GM18861 (cell line): ENCODE data around the gene ASB13.

Experiments
- ATAC-seq: cut with Tn5 transposase; IDR thresholded peaks from one replicate; pipeline ENCODE4 v1.9.1; 2021; ENCODE audit not compliant: unreplicated experiment

Gene ASB13

DNA sequence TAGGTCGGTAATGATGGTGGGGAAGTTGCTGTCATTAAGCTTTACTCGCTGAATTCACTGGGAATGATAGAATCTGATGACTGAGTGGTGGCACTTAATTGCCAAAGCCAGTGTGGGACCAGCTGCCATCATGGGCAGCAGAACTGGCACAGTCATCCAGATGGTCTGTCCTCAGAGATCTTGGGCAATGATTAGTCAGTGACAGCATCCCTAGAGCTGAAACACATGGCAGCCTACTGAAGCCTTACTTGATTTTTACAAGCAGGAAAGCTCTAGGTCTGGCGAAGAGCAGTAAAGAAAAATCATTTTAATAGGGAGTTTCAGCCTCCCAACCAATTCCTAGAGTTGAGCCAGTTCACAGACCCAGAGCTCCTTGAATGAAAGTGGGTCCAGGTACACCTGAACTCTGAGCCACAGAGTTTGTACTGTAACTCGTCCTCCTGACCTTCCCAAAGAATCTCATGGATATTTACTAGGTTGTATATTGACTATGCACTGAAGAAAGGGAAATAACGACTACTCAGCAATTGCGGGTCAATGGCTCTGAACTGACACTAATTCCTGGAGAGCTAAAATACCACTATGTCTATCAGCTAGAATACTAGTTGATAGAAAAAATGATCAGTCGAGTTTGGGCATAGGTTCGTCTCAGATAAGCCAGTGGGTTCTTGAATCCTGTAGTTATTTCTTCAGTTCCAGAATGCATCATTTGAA, 4.4 kb upstream of the ASB13 start:
- ATAC-seq: no peak

DNA sequence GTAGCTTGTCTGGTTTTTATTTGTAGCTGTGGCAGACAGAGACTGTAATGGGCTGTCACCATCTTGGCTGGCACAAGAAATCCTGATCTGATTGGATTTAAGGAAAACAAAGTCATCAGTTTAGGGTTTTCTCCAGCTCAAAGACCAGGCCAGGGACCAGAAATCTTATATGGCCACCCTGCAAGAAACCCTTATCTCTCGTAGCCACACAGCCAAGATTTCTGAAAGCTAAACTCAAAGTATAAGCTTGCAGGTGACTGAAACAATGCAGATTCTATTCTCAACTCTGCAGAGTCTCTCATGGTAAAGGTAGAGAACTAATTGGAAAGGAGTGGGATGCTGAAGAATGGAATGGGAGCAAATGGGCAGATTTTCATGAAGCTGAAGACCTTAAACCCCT, 3.2 kb upstream of the ASB13 start:
- ATAC-seq: no peak

GRCh38 chr10:5668429-5668828, 2.0 kb upstream of the ASB13 start:
- ATAC-seq: no peak

GRCh38 chr10:5666841-5667630, 641 bp upstream of the ASB13 start:
- no peak for ATAC-seq

DNA sequence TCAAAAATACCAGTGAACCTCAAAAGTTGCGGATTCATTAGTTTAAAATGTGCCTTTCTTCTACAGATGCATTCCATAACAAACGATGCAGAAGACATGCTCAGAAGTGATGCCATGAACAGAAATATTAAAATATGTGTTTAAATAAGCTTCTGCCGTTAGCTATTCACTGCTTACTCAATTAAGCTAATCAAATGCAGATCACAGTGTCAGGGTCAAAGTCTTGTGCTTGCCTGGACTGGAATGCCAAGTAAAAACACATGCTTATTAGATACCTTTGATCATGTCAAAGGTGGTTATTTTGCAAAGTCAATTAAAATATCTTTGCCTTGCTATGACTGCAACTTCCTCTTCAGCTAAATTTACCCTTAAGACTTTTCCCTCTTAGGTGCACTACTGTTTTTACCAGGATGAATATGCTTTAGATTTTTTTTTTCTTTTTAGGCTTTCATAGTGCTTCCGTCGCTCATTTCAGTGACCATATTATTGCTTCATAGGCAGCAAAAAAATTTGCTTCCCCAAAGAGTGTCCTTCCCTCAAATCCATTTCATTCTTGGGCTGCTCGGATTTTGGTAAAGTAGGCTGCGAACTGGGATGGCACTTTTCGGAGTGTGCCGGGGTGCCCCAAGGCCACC, 905 bp downstream of the ASB13 start:
- ATAC-seq: no peak

GRCh38 chr10:5663692-5664427, 2.5 kb downstream of the ASB13 start:
- no peak for ATAC-seq

DNA sequence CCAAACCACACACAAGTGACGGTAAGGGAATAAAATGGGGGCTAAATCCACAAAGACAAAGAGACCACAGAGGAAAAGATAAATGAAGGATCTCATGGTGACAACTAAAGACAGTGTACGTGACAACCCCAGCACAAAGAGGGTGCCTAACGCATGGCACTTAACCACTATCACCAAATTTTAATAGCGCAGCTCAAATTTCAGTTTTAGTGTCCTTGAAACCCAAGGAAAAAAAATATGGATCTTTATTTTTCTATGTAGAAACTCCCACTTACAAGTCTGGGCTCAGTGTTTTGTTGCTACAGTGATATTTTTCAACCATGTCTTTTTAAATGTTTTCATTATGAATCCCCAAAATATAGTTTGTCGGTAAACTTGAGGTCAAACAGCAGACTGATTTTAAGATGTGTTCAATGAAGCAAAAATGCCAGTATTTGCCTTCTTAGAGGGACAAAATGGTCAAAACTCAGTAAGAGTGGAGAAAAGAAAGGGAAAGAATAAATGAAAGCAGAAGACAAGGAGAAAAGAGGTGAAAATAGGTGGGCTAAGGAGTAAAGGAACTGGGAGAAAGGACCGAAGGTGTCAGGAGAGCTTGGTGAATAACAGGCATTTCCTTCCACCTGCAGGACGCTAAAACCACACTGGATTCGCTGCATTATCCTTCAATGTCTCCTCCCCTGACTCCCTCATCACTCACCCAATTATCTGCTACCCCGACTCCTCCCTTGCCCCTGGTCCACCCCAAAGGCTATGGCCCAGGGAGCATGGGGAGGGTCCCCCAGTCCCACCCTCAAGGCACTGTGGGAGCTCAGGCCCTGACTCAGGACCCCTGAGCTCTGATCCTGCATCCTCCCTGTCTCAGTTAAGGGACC, 3.5 kb downstream of the ASB13 start:
- no peak for ATAC-seq

DNA sequence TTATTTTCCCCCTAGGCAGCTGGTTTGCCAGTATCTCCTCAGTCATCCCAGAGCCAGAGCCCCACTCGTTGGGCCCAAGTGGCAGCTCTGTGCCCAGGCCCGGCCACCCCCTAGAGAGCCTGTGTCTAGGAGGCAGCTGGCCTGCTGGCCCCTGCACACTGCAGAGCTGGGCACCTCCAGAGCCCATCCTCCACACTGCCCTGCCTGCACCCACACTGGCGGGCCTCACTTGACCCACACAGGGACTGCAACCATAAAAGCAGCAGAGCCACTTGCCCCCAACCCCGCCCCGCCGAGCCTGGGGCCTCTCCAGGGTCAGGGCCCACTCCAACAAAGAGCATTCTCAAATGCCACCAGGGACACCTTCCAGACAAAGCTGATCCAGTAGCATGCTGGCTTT, 5.4 kb downstream of the ASB13 start:
- ATAC-seq: no peak

- peak; percentile 67 for ATAC-seq
Observed at GRCh38 chr10:5659702-5660528, 6.5 kb downstream of the ASB13 start.

DNA sequence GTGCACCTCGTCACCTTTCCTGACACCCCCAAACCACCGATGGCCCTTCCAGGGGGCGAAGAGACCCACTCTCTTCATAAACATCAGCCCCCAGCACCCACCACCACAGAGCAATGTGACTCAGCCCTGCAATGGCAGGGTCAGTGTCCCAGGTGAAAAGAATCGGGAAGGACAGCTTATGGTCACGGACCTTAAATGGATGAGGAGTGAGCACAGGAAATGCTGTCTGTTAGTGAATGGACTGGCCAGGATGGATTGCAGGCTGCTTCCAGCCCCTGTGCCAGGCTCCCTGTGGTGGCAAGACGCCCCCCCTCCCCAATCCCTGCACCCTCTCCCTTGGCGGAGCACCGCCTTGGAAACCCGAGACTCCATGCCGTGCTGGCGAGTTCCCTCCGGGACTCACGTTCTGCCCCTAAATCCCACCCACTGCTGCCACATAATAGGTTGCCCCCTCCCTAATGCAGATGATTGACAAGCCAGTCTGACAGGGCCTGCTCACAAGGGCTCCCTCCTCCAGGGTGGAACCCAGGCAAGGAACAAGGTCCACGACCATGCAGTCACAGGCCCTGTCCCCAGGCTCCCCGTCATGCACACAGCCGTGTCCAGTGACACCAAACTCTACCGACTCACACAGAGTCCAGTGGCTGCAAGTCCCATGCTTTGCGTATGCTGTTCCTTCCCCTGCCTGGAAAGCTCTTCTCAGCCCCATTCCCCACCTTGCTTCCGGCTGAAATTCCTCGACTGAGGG, 7.3 kb downstream of the ASB13 start:
- no peak for ATAC-seq

- no peak for ATAC-seq
Observed at GRCh38 chr10:5656737-5657579, 9.4 kb downstream of the ASB13 start.

- ATAC-seq: no peak
Observed at GRCh38 chr10:5655121-5655520, 11.3 kb downstream of the ASB13 start.

DNA sequence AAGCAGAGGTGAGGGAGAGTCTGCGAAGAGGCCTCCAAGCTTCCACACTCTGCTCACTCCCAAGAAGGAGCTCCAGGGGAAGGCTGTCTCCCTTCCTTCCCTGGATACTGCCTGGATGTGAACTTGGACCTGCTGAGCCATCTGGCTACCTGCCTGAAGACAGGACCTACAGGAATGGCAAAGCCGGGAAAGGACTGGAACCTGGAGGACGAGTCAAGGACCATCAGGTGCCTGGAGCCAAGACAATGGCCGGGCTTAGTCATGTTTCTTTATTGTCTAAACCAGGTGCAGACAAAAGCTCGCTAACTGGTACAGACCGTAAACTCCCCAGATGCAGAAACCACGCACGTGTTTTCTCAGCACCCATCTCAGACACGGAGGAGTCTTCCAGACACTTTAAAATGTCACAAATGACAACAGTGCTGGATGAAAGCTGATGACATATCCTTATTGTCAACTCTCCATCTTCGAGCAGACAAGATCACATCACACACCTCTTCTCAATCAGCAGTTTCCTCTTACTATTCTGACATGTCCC, 12.1 kb downstream of the ASB13 start:
- no peak for ATAC-seq

- no peak for ATAC-seq
Observed at GRCh38 chr10:5652746-5653145, 13.6 kb downstream of the ASB13 start.

DNA sequence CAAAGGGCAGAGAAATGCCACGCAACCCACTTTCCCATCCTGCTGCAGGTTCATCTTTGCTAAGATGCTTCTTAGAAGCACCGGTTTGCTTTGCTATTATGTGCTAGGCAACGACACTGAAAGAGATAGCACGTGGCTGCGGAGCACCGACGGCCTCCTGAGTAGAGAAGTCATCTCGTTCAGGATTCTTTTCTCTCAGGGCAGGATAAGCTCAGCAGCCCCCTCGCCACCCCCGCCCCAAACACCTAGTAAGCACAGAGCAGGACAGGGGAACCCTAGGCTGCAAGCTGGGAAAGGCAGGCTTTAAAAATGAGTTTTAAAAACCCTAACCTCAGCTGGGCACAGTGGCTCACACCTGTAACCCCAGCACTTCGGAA, 15.0 kb downstream of the ASB13 start:
- ATAC-seq: no peak

GRCh38 chr10:5650664-5651387, 15.6 kb downstream of the ASB13 start:
- no peak for ATAC-seq

- ATAC-seq: no peak
Observed at GRCh38 chr10:5649746-5650145, 16.6 kb downstream of the ASB13 start.
